ENCODE data around the gene ZNF609.

DNA sequence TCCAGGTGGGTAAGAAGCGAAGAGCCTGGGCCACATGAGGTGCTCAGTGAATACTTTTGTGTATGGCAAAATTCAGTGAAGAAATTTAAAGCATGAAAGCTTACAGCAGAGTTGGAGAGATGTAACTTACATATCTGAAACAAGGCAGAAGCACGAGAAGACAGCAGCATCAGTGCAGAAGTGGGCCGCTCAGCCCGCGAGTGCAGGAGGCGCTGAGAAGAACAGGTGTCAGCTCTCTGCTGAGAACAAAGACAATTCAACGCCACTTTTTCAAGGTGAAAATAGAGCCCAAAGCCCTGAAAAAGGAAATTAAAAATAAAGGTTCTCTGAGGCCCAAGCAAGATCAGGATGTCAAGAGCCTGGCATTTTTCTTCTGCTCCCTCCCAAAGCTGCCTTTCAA lies 256.8 kb downstream of the ZNF609 start:
- TF ChIP-seq, protein P1, sequence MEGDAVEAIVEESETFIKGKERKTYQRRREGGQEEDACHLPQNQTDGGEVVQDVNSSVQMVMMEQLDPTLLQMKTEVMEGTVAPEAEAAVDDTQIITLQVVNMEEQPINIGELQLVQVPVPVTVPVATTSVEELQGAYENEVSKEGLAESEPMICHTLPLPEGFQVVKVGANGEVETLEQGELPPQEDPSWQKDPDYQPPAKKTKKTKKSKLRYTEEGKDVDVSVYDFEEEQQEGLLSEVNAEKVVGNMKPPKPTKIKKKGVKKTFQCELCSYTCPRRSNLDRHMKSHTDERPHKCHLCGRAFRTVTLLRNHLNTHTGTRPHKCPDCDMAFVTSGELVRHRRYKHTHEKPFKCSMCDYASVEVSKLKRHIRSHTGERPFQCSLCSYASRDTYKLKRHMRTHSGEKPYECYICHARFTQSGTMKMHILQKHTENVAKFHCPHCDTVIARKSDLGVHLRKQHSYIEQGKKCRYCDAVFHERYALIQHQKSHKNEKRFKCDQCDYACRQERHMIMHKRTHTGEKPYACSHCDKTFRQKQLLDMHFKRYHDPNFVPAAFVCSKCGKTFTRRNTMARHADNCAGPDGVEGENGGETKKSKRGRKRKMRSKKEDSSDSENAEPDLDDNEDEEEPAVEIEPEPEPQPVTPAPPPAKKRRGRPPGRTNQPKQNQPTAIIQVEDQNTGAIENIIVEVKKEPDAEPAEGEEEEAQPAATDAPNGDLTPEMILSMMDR (IDR thresholded peaks at IDR 0.05), result no peak
- TF ChIP-seq ESRRA (IDR thresholded peaks at IDR 0.05; ENCODE audit: borderline replicate concordance, low read length), result no peak
- no peak for TF ChIP-seq NFE2L2 (conservative IDR thresholded peaks at IDR 0.05; ENCODE audit: low read length)
- TF ChIP-seq, protein P2, sequence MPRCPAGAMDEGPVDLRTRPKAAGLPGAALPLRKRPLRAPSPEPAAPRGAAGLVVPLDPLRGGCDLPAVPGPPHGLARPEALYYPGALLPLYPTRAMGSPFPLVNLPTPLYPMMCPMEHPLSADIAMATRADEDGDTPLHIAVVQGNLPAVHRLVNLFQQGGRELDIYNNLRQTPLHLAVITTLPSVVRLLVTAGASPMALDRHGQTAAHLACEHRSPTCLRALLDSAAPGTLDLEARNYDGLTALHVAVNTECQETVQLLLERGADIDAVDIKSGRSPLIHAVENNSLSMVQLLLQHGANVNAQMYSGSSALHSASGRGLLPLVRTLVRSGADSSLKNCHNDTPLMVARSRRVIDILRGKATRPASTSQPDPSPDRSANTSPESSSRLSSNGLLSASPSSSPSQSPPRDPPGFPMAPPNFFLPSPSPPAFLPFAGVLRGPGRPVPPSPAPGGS (IDR thresholded peaks at IDR 0.05), result no peak
- no peak for TF ChIP-seq HOXB5 (CRISPR knock-in tag; IDR thresholded peaks at IDR 0.05)
- TF ChIP-seq SMC3 (IDR thresholded peaks at IDR 0.05), result no peak
- TF ChIP-seq, protein P3, sequence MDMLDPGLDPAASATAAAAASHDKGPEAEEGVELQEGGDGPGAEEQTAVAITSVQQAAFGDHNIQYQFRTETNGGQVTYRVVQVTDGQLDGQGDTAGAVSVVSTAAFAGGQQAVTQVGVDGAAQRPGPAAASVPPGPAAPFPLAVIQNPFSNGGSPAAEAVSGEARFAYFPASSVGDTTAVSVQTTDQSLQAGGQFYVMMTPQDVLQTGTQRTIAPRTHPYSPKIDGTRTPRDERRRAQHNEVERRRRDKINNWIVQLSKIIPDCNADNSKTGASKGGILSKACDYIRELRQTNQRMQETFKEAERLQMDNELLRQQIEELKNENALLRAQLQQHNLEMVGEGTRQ (IDR thresholded peaks at IDR 0.05), result no peak
- no peak for TF ChIP-seq BHLHE40 (IDR thresholded peaks at IDR 0.05; ENCODE audit: low read depth, low read length)

Measured in A549 (cell line).